Ureter (tissue), 1 donor: ENCODE results near the gene WNT3A. TPM values are rescaled to one million over a fixed set of nuclear protein-coding genes. Genes with fewer than 3 reads are reported as not detected.

Experiments
- DNase-seq: peaks from one replicate; pipeline ENCODE4 v3.0.0-alpha.2; 2020; ENCODE audit warnings: low spot score
- total RNA-seq: library from RNA; stranded (reverse); gene quantifications from one replicate; pipeline ENCODE4 v1.2.4, GENCODE V29; 2023
- donor health status: DM: yes; HTN: yes; CAD: no.

The WNT3A gene
- total RNA-seq, 1 donor from 2014 or later, result 0.21 TPM

- no peak for DNase-seq
Measured at GRCh38 chr1:228084325-228084724, 77.5 kb downstream of the WNT3A start.

- no peak for DNase-seq
Measured at GRCh38 chr1:228084797-228085196, 78.0 kb downstream of the WNT3A start.

- no peak for DNase-seq
Measured at GRCh38 chr1:228085287-228085951, 78.6 kb downstream of the WNT3A start.

- no peak for DNase-seq
Measured at GRCh38 chr1:228087771-228088251, 81.0 kb downstream of the WNT3A start.

- no peak for DNase-seq
Measured at GRCh38 chr1:228088586-228089498, 82.0 kb downstream of the WNT3A start.

- no peak for DNase-seq
Measured at GRCh38 chr1:228089519-228090380, 83.0 kb downstream of the WNT3A start.

GRCh38 chr1:228090613-228091081 is 83.8 kb downstream of the WNT3A start:
- no peak for DNase-seq

- DNase-seq, result no peak
Measured at GRCh38 chr1:228091084-228091483, 84.3 kb downstream of the WNT3A start.

- DNase-seq, result no peak
Measured at GRCh38 chr1:228092342-228093049, 85.7 kb downstream of the WNT3A start.

GRCh38 chr1:228093050-228093906 is 86.5 kb downstream of the WNT3A start:
- DNase-seq, result peak; percentile 35

- DNase-seq, result peak; percentile 22
Measured at GRCh38 chr1:228094432-228095016, 87.7 kb downstream of the WNT3A start.

- DNase-seq, result no peak
Measured at GRCh38 chr1:228095161-228095560, 88.4 kb downstream of the WNT3A start.

GRCh38 chr1:228095938-228096337 is 89.1 kb downstream of the WNT3A start:
- DNase-seq, result no peak

- DNase-seq, result peak; percentile 37
Measured at GRCh38 chr1:228096416-228097332, 89.9 kb downstream of the WNT3A start.

GRCh38 chr1:228097333-228098081 is 90.7 kb downstream of the WNT3A start:
- DNase-seq, result peak; percentile 40

- DNase-seq, result no peak
Measured at GRCh38 chr1:228098323-228098931, 91.6 kb downstream of the WNT3A start.

GRCh38 chr1:228099331-228099732 is 92.5 kb downstream of the WNT3A start:
- peak; percentile 39 for DNase-seq
